Measurements from ENCODE around the gene FOXN3.
A peak's percentile ranks its signal among the peaks of the same experiment; 100 is the strongest.

The FOXN3 gene

GRCh38 chr14:89347885-89348284 is 69.1 kb downstream of the FOXN3 start:
- H3K9ac ChIP-seq (ENCODE audit: low read depth, low read length), result no peak overlapping the region
- H3K27me3 ChIP-seq (ENCODE audit: control insufficient read depth, insufficient read depth, low read length), result no peaks in the 10 kb centered on the region
- H3K4me1 ChIP-seq (ENCODE audit: control insufficient read depth, insufficient read depth, low read length), result peaks cover 51% of the 10 kb centered on the region
- no peak overlapping the region for H3K4me3 ChIP-seq (ENCODE audit: low read depth, low read length)
- H3K9me3 ChIP-seq (ENCODE audit: control insufficient read depth, insufficient read depth, low read length), result no peaks in the 10 kb centered on the region
- no peak overlapping the region for H3K27ac ChIP-seq (ENCODE audit: low read depth, low read length)
- H3K36me3 ChIP-seq (ENCODE audit: control insufficient read depth, insufficient read depth, low read length), result peaks cover 47% of the 10 kb centered on the region

DNA sequence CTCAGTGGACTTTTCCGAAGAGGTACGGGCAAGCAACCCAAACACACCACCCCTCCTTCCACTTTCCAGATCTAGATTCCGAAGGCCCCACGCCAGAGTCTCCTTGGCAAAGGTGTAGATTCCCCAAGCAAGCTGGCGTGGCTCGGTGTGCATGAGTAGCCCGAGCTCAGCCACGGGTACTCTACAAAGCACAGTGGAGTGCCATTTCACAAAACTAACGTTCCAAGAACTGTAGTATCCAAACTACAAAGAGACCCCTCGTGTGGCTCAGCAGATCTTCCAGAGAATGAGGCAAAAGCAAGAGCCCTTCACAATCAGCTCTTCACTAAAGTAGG is 72.1 kb downstream of the FOXN3 start:
- Histone ChIP-seq H3K27me3 (ENCODE audit: control insufficient read depth, insufficient read depth, low read length) (no peaks in the 10 kb centered on the region), H3K36me3 (ENCODE audit: control insufficient read depth, insufficient read depth, low read length) (peaks cover 42% of the 10 kb centered on the region), H3K4me1 (ENCODE audit: control insufficient read depth, insufficient read depth, low read length) (peaks cover 50% of the 10 kb centered on the region), H3K27ac (ENCODE audit: low read depth, low read length) (no peak overlapping the region), H3K9me3 (ENCODE audit: control insufficient read depth, insufficient read depth, low read length) (no peaks in the 10 kb centered on the region), H3K9ac (ENCODE audit: low read depth, low read length) (no peak overlapping the region), H3K4me3 (ENCODE audit: low read depth, low read length) (no peak overlapping the region)

DNA sequence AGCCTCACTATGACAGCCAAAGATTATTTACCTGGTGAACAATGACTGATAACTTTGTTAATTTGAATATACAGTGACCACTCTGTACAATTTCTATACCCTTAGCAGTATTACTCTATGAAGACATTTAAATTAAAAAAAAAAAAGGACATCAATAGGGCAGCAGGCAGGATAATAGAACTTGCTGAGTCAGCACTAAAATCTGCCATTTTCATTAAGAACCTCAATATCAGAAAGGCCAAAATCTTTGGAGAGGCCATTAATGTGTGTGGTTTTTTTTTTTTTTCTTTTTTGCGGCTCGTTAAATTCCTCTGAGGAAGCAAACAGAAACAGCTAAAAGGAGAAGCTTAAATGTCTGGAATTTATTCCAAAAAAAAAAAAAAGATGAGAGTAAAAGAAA is 73.7 kb downstream of the FOXN3 start:
- Histone ChIP-seq H3K36me3 (ENCODE audit: control insufficient read depth, insufficient read depth, low read length) (peaks cover 33% of the 10 kb centered on the region), H3K9ac (ENCODE audit: low read depth, low read length) (no peak overlapping the region), H3K9me3 (ENCODE audit: control insufficient read depth, insufficient read depth, low read length) (no peaks in the 10 kb centered on the region), H3K27me3 (ENCODE audit: control insufficient read depth, insufficient read depth, low read length) (no peaks in the 10 kb centered on the region), H3K27ac (ENCODE audit: low read depth, low read length) (no peak overlapping the region), H3K4me1 (ENCODE audit: control insufficient read depth, insufficient read depth, low read length) (peaks cover 46% of the 10 kb centered on the region), H3K4me3 (ENCODE audit: low read depth, low read length) (no peak overlapping the region)

DNA sequence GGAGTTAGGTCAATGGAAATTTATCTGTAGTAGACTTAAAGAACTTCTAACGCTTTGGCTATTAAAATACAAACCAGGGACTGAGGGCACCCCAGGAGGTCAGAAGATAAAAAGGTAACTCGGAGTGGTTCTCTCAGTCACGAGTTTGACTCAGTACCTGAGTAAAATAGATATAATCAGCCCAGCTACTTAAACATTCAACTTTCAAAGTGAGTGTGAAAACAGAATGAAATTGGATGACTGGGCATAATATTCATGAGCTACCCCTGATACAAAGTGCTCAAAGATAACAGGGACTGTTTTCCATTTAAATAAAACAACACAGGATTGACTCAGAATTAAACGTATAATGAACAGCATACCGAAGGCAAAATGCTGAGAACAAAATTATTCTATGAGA is 75.0 kb downstream of the FOXN3 start:
- peaks cover 22% of the 10 kb centered on the region for H3K36me3 ChIP-seq (ENCODE audit: control insufficient read depth, insufficient read depth, low read length)
- H3K9ac ChIP-seq (ENCODE audit: low read depth, low read length), result no peak overlapping the region
- H3K4me3 ChIP-seq (ENCODE audit: low read depth, low read length), result no peak overlapping the region
- no peaks in the 10 kb centered on the region for H3K27me3 ChIP-seq (ENCODE audit: control insufficient read depth, insufficient read depth, low read length)
- H3K9me3 ChIP-seq (ENCODE audit: control insufficient read depth, insufficient read depth, low read length), result no peaks in the 10 kb centered on the region
- H3K27ac ChIP-seq (ENCODE audit: low read depth, low read length), result peak overlapping the region; percentile 39
- H3K4me1 ChIP-seq (ENCODE audit: control insufficient read depth, insufficient read depth, low read length), result peaks cover 56% of the 10 kb centered on the region

GRCh38 chr14:89340200-89341181 is 76.5 kb downstream of the FOXN3 start:
- H3K36me3 ChIP-seq (ENCODE audit: control insufficient read depth, insufficient read depth, low read length), result peaks cover 10% of the 10 kb centered on the region; the same call in 1 of the 2 replicates
- H3K27ac ChIP-seq (ENCODE audit: low read depth, low read length), result peak overlapping the region; percentile 76
- no peak overlapping the region for H3K4me3 ChIP-seq (ENCODE audit: low read depth, low read length)
- H3K4me1 ChIP-seq (ENCODE audit: control insufficient read depth, insufficient read depth, low read length), result peaks cover 60% of the 10 kb centered on the region
- no peaks in the 10 kb centered on the region for H3K9me3 ChIP-seq (ENCODE audit: control insufficient read depth, insufficient read depth, low read length)
- no peaks in the 10 kb centered on the region for H3K27me3 ChIP-seq (ENCODE audit: control insufficient read depth, insufficient read depth, low read length)
- no peak overlapping the region for H3K9ac ChIP-seq (ENCODE audit: low read depth, low read length)

DNA sequence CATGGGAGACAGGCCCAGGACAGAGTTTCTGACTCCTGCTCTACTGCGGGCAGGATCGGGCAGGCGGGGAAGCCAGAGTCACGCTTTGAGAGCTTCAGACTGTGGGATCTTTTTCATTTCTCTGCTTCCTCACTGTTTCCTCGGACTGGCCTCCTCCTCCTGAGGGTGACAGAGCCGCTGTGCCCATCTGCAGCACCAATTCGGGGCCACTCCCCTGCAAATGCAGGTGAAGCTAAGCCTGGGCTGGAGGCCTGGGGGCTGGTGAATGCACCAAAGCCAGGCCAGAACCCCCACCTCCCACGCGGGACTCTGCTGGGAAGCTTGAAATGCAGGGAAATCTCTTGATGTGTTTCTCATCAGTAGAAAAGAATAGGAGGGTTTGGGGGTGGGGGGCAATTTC is 77.5 kb downstream of the FOXN3 start:
- H3K9ac ChIP-seq (ENCODE audit: low read depth, low read length), result no peak overlapping the region
- H3K4me1 ChIP-seq (ENCODE audit: control insufficient read depth, insufficient read depth, low read length), result peaks cover 60% of the 10 kb centered on the region
- no peaks in the 10 kb centered on the region for H3K9me3 ChIP-seq (ENCODE audit: control insufficient read depth, insufficient read depth, low read length)
- H3K27ac ChIP-seq (ENCODE audit: low read depth, low read length), result peak overlapping the region; percentile 76
- peaks cover 9% of the 10 kb centered on the region; the same call in 1 of the 2 replicates for H3K36me3 ChIP-seq (ENCODE audit: control insufficient read depth, insufficient read depth, low read length)
- H3K4me3 ChIP-seq (ENCODE audit: low read depth, low read length), result no peak overlapping the region
- no peaks in the 10 kb centered on the region for H3K27me3 ChIP-seq (ENCODE audit: control insufficient read depth, insufficient read depth, low read length)

- Histone ChIP-seq H3K27ac (ENCODE audit: low read depth, low read length) (peak overlapping the region; percentile 76), H3K27me3 (ENCODE audit: control insufficient read depth, insufficient read depth, low read length) (no peaks in the 10 kb centered on the region), H3K4me3 (ENCODE audit: low read depth, low read length) (no peak overlapping the region), H3K4me1 (ENCODE audit: control insufficient read depth, insufficient read depth, low read length) (peaks cover 60% of the 10 kb centered on the region), H3K36me3 (ENCODE audit: control insufficient read depth, insufficient read depth, low read length) (peaks cover 8% of the 10 kb centered on the region; the same call in 1 of the 2 replicates), H3K9ac (ENCODE audit: low read depth, low read length) (no peak overlapping the region), H3K9me3 (ENCODE audit: control insufficient read depth, insufficient read depth, low read length) (no peaks in the 10 kb centered on the region)
Measured at GRCh38 chr14:89339158-89339557, 77.9 kb downstream of the FOXN3 start.

DNA sequence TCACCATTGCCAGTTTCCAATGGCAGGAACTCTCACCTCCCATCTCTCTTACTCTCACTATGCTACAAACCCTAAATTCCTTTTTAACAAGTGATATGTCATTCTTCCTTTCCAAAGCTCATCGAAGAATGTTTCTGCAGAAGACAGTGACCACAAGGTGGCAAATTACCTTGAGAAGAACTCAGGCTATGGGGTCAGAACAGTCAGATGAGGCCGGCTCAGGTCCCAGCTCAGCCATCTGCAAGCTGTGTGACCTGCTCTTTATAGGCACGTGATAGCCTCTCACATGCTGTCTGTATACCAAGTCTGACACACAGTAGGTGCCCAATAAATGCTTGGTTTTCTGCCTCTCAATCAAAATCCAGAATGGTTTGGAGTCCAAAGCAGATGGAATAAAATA is 80.7 kb downstream of the FOXN3 start:
- H3K27me3 ChIP-seq (ENCODE audit: control insufficient read depth, insufficient read depth, low read length), result no peaks in the 10 kb centered on the region
- H3K4me3 ChIP-seq (ENCODE audit: low read depth, low read length), result no peak overlapping the region
- peak overlapping the region; percentile 73 for H3K27ac ChIP-seq (ENCODE audit: low read depth, low read length)
- H3K9me3 ChIP-seq (ENCODE audit: control insufficient read depth, insufficient read depth, low read length), result no peaks in the 10 kb centered on the region
- H3K4me1 ChIP-seq (ENCODE audit: control insufficient read depth, insufficient read depth, low read length), result peaks cover 40% of the 10 kb centered on the region
- H3K9ac ChIP-seq (ENCODE audit: low read depth, low read length), result no peak overlapping the region
- H3K36me3 ChIP-seq (ENCODE audit: control insufficient read depth, insufficient read depth, low read length), result peaks cover 13% of the 10 kb centered on the region

DNA sequence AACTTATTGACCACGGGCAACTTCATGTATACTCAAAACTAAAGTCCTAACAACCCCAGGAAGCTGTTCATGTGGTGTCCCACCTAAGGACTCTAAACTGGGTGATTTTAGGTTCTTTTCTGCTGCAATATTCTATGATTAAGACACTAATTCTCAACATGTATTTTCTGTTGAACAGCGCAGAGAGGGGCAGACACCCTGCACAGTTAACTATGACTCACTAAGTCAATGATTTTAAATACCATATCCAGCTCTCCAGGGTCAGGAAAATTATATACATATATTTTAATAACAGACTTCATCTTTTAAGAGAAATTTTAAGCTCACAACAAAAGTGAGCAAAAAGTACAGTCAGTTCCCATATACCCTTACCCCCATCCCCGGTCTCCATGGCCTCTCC is 85.0 kb downstream of the FOXN3 start:
- H3K4me1 ChIP-seq (ENCODE audit: control insufficient read depth, insufficient read depth, low read length), result peaks cover 13% of the 10 kb centered on the region
- H3K36me3 ChIP-seq (ENCODE audit: control insufficient read depth, insufficient read depth, low read length), result peaks cover 16% of the 10 kb centered on the region
- no peak overlapping the region for H3K4me3 ChIP-seq (ENCODE audit: low read depth, low read length)
- no peak overlapping the region for H3K9ac ChIP-seq (ENCODE audit: low read depth, low read length)
- H3K27me3 ChIP-seq (ENCODE audit: control insufficient read depth, insufficient read depth, low read length), result no peaks in the 10 kb centered on the region
- no peaks in the 10 kb centered on the region for H3K9me3 ChIP-seq (ENCODE audit: control insufficient read depth, insufficient read depth, low read length)
- H3K27ac ChIP-seq (ENCODE audit: low read depth, low read length), result no peak overlapping the region

- H3K4me3 ChIP-seq (ENCODE audit: low read depth, low read length), result no peak overlapping the region
- peaks cover 10% of the 10 kb centered on the region for H3K4me1 ChIP-seq (ENCODE audit: control insufficient read depth, insufficient read depth, low read length)
- H3K27ac ChIP-seq (ENCODE audit: low read depth, low read length), result no peak overlapping the region
- no peak overlapping the region for H3K9ac ChIP-seq (ENCODE audit: low read depth, low read length)
- peaks cover 21% of the 10 kb centered on the region for H3K36me3 ChIP-seq (ENCODE audit: control insufficient read depth, insufficient read depth, low read length)
- H3K9me3 ChIP-seq (ENCODE audit: control insufficient read depth, insufficient read depth, low read length), result no peaks in the 10 kb centered on the region
- H3K27me3 ChIP-seq (ENCODE audit: control insufficient read depth, insufficient read depth, low read length), result no peaks in the 10 kb centered on the region
Measured at GRCh38 chr14:89331398-89331797, 85.6 kb downstream of the FOXN3 start.

DNA sequence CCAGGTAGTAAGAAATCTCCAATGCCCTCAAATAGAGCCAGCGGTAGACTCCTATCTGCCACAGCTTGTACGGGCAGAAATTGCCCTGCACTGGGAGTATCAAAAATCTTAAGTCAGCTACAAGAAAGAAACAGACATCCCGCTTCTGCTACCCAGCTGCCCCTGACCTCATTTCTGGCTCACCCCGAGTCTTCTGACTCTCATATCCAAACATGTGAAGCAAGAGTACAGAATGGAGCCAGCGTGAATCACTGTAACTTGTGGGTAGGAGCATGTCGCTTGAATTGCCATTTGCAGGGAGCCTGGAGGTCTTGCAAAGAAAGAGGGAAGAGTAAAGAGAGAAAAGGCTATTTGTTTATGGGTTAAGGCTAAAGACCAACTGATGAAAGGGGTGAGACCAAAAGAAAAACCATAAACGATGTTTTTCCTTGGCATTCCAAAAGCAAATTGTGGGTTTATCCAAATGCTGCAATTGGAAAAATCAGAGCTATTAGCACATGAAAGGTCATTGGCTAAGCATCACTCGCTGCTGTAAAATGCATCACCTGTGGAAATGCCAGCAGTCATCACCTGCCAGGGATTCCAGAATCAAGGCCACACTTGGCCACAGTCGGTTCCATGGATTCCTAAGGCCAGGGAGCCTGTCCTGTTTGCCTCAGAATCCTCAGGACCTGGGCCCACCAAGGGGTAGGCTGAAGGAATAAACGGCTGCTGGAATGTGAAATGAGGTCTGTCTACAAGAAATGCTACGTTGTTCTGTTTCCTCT is 86.6 kb downstream of the FOXN3 start:
- Histone ChIP-seq H3K4me3 (ENCODE audit: low read depth, low read length) (no peak overlapping the region), H3K27ac (ENCODE audit: low read depth, low read length) (peak overlapping the region; percentile 28), H3K4me1 (ENCODE audit: control insufficient read depth, insufficient read depth, low read length) (peaks cover 10% of the 10 kb centered on the region), H3K9ac (ENCODE audit: low read depth, low read length) (no peak overlapping the region), H3K36me3 (ENCODE audit: control insufficient read depth, insufficient read depth, low read length) (peaks cover 30% of the 10 kb centered on the region), H3K27me3 (ENCODE audit: control insufficient read depth, insufficient read depth, low read length) (no peaks in the 10 kb centered on the region), H3K9me3 (ENCODE audit: control insufficient read depth, insufficient read depth, low read length) (no peaks in the 10 kb centered on the region)

Measured in HUES48 (cell line).